H9 (cell line): ENCODE results near the gene KIAA0825. TPM values are rescaled to one million over a fixed set of nuclear protein-coding genes. Genes with fewer than 3 reads are reported as not detected.

Experiments used
- DNase-seq: peaks from one replicate; pipeline ENCODE4 v3.0.0-alpha.2; 2017
- H2AFZ ChIP-seq: one replicate; pipeline ENCODE4 v1.6.1; 2013; ENCODE audit warnings: mild to moderate bottlenecking, low read length, control low read depth, moderate library complexity
- H2AK5ac ChIP-seq: 2 replicates; pipeline ENCODE4 v1.6.1; 2013; ENCODE audit warnings: low read length, control low read depth, mixed read lengths; ENCODE audit not compliant: insufficient read length
- H2BK120ac ChIP-seq: one replicate; pipeline ENCODE4 v1.6.1; 2013; ENCODE audit warnings: low read depth, mild to moderate bottlenecking, low read length, control low read depth, inconsistent platforms; ENCODE audit not compliant: poor library complexity, severe bottlenecking
- H2BK12ac ChIP-seq: 2 replicates; pipeline ENCODE4 v1.6.1; 2013; ENCODE audit warnings: low read length, control low read depth, mixed read lengths, low read depth; ENCODE audit not compliant: insufficient read length
- H2BK15ac ChIP-seq: 2 replicates; pipeline ENCODE4 v1.6.1; 2013; ENCODE audit warnings: low read depth, low read length, control low read depth
- H2BK20ac ChIP-seq: one replicate; pipeline ENCODE4 v1.6.1; 2013; ENCODE audit warnings: low read depth, mild to moderate bottlenecking, low read length, control low read depth, inconsistent platforms; ENCODE audit not compliant: poor library complexity, severe bottlenecking
- H2BK5ac ChIP-seq: 2 replicates; pipeline ENCODE4 v1.6.1; 2013; ENCODE audit warnings: low read length, control low read depth, mixed read lengths; ENCODE audit not compliant: insufficient read length
- H3K14ac ChIP-seq: 2 replicates; pipeline ENCODE4 v1.6.1; 2013; ENCODE audit warnings: low read length, control low read depth; ENCODE audit not compliant: insufficient read depth
- H3K18ac ChIP-seq: 2 replicates; pipeline ENCODE4 v1.6.1; 2013; ENCODE audit warnings: low read depth, mild to moderate bottlenecking, mixed read lengths, low read length, control low read depth; ENCODE audit not compliant: insufficient read length
- H3K23ac ChIP-seq: 2 replicates; pipeline ENCODE4 v1.6.1; 2013; ENCODE audit warnings: low read length, control low read depth, mixed read lengths, low read depth; ENCODE audit not compliant: insufficient read length
- H3K23me2 ChIP-seq: 2 replicates; pipeline ENCODE4 v1.6.1; 2013; ENCODE audit warnings: low read depth, mild to moderate bottlenecking, mixed read lengths, low read length, control low read depth; ENCODE audit not compliant: insufficient read length, poor library complexity, severe bottlenecking
- H3K27ac ChIP-seq: 2 replicates; pipeline ENCODE4 v1.5.1; 2013; ENCODE audit warnings: low read length, control low read depth, mixed read lengths, low read depth; ENCODE audit not compliant: insufficient read length
- H3K27me3 ChIP-seq: 2 replicates; pipeline ENCODE4 v1.6.1; 2013; ENCODE audit warnings: low read length, control low read depth, inconsistent platforms; ENCODE audit not compliant: insufficient read depth
- H3K4ac ChIP-seq: 2 replicates; pipeline ENCODE4 v1.6.1; 2013; ENCODE audit warnings: low read depth, mild to moderate bottlenecking, control low read depth, inconsistent platforms, low read length, moderate library complexity
- H3K4me1 ChIP-seq: 2 replicates; pipeline ENCODE4 v1.6.1; 2013; ENCODE audit warnings: low read length, control low read depth, inconsistent platforms; ENCODE audit not compliant: insufficient read depth
- H3K4me2 ChIP-seq: 2 replicates; pipeline ENCODE4 v1.6.1; 2013; ENCODE audit warnings: low read length, control low read depth, mixed read lengths; ENCODE audit not compliant: insufficient read length, insufficient read depth
- H3K56ac ChIP-seq: 2 replicates; pipeline ENCODE4 v1.6.1; 2013; ENCODE audit warnings: low read depth, mild to moderate bottlenecking, mixed read lengths, low read length, control low read depth; ENCODE audit not compliant: insufficient read length
- H3K79me1 ChIP-seq: 2 replicates; pipeline ENCODE4 v1.6.1; 2013; ENCODE audit warnings: low read depth, mild to moderate bottlenecking, moderate library complexity, low read length, control low read depth, inconsistent platforms; ENCODE audit not compliant: insufficient read depth, poor library complexity, severe bottlenecking
- H3K79me2 ChIP-seq: 2 replicates; pipeline ENCODE4 v1.6.1; 2013; ENCODE audit warnings: low read length, control low read depth, inconsistent platforms; ENCODE audit not compliant: insufficient read depth
- H3K9ac ChIP-seq: 2 replicates; pipeline ENCODE4 v1.6.1; 2013; ENCODE audit warnings: low read length, control low read depth, mixed read lengths; ENCODE audit not compliant: insufficient read length; ENCODE audit errors: extremely low read depth
- H3K9me3 ChIP-seq: one replicate; pipeline ENCODE4 v1.6.1; 2013; ENCODE audit warnings: low read depth, low read length, inconsistent platforms; ENCODE audit not compliant: control insufficient read depth
- H3T11ph ChIP-seq: one replicate; pipeline ENCODE4 v1.6.1; 2013; ENCODE audit warnings: mild to moderate bottlenecking, low read length, control low read depth, inconsistent platforms
- H4K20me1 ChIP-seq: one replicate; pipeline ENCODE4 v1.6.1; 2013; ENCODE audit not compliant: control insufficient read depth, insufficient read length, insufficient read depth
- H4K5ac ChIP-seq: 2 replicates; pipeline ENCODE4 v1.6.1; 2013; ENCODE audit warnings: low read depth, mild to moderate bottlenecking, mixed read lengths, low read length, control low read depth; ENCODE audit not compliant: insufficient read length
- H4K8ac ChIP-seq: replicated peaks from 2 replicates; pipeline ENCODE4 v1.6.1; 2013; ENCODE audit warnings: low read length, control low read depth, mixed read lengths, low read depth; ENCODE audit not compliant: insufficient read length
- H4K91ac ChIP-seq: 2 replicates; pipeline ENCODE4 v1.6.1; 2013; ENCODE audit warnings: low read depth, mild to moderate bottlenecking, moderate library complexity, mixed read lengths, low read length, control low read depth; ENCODE audit not compliant: insufficient read length
- H3K27ac Mint-ChIP-seq, 3 experiments: 2 replicates in 2 of 3; 3 replicates in 1 of 3; pipeline ENCODE4 v1.8.0; 2020 to 2021; ENCODE audit warnings: mixed read lengths in 3 of 3, mild to moderate bottlenecking in 1 of 3, moderate library complexity in 1 of 3
- H3K27me3 Mint-ChIP-seq: 2 replicates; pipeline ENCODE4 v1.8.0; 2021; ENCODE audit warnings: low read depth, mild to moderate bottlenecking, moderate library complexity, mixed read lengths
- H3K36me3 Mint-ChIP-seq, 3 experiments: 2 replicates in 2 of 3; 3 replicates in 1 of 3; pipeline ENCODE4 v1.8.0; 2020 to 2021; ENCODE audit warnings: low read depth in 3 of 3, mixed read lengths in 3 of 3; ENCODE audit not compliant: insufficient read depth in 1 of 3
- H3K4me1 Mint-ChIP-seq, 2 experiments: 2 replicates each; pipeline ENCODE4 v1.8.0; 2020; ENCODE audit warnings: mixed read lengths in 2 of 2
- H3K4me3 Mint-ChIP-seq, 2 experiments: 2 replicates in 1 of 2; 3 replicates in 1 of 2; pipeline ENCODE4 v1.8.0; 2020 to 2021; ENCODE audit warnings: mild to moderate bottlenecking in 2 of 2, mixed read lengths in 2 of 2, moderate library complexity in 1 of 2
- H3K9me3 Mint-ChIP-seq, 2 experiments: 2 replicates in 1 of 2; 3 replicates in 1 of 2; pipeline ENCODE4 v1.8.0; 2020; ENCODE audit warnings: mild to moderate bottlenecking in 2 of 2, mixed read lengths in 2 of 2, moderate library complexity in 1 of 2
- WGBS: extraction: QIAGEN DNeasy Blood & Tissue Kit; methylation state at CpG from one replicate; pipeline ENCODE4 v1.1.7; 2013; ENCODE audit warnings: missing lambda C conversion rate, low lambda C conversion rate, mixed read lengths; ENCODE audit not compliant: insufficient read length; ENCODE audit errors: extremely low coverage; 5-methylcytosine and 5-hydroxymethylcytosine counted together
- total RNA-seq: library from RNA; stranded (reverse); gene quantifications from 2 replicates; pipeline ENCODE4 v1.2.1, GENCODE V29; 2021
- TF ChIP-seq, protein P1 (sequence below): fragments of 200-600 bp; sonication (generic); conservative IDR thresholded peaks from 3 replicates; pipeline ENCODE4 v1.8.0; 2021; ENCODE audit warnings: antibody characterized with exemption, mild to moderate bottlenecking

The KIAA0825 gene
- total RNA-seq, 1 experiment from 2014 or later, result 1.8 TPM

DNA sequence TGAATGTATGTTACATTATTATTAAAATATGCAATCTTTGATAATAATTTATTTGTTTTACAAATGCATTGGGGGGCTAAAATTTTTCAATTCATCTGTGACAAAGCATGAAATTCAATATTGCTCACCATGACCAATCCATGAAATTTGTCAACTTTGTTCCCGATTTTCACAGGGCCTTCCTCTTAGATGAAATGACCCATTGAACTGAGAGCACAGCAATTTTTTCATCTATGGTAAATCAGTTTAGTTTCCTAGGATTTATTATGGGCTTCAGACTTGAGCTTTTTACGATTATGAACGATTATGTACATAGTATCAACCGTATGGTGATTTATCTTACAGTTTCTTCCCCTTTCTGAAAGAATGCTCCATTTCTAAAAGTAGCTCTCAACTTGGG lies 157.3 kb downstream of the KIAA0825 start:
- no peak overlapping the region for H2BK120ac ChIP-seq
- H3K79me1 ChIP-seq, result no peaks in the 10 kb centered on the region
- no peaks in the 10 kb centered on the region for H4K20me1 ChIP-seq
- no peak overlapping the region for H2AK5ac ChIP-seq
- no peak overlapping the region for H2BK15ac ChIP-seq
- no peak overlapping the region for H3K27ac ChIP-seq
- no peak overlapping the region for H3K4me2 ChIP-seq
- H2BK20ac ChIP-seq, result no peak overlapping the region
- no peaks in the 10 kb centered on the region for H3K79me2 ChIP-seq
- H2BK5ac ChIP-seq, result no peak overlapping the region
- Mint-ChIP-seq H3K9me3 (no peaks in the 10 kb centered on the region), H3K4me3 (no peak overlapping the region), H3K4me1 (peaks cover 3 to 5% of the 10 kb centered on the region in 2 experiments; a peak in 3 of 4 replicates), H3K36me3 (no peaks in the 10 kb centered on the region), H3K27me3 (no peaks in the 10 kb centered on the region), H3K27ac (no peak overlapping the region)
- H3T11ph ChIP-seq, result no peak overlapping the region
- no peak overlapping the region for H2AFZ ChIP-seq
- no peaks in the 10 kb centered on the region for H3K9me3 ChIP-seq
- no peak overlapping the region for H3K9ac ChIP-seq
- no peak for DNase-seq
- H4K91ac ChIP-seq, result no peak overlapping the region
- H3K18ac ChIP-seq, result no peak overlapping the region
- no peak overlapping the region for H3K56ac ChIP-seq
- no peaks in the 10 kb centered on the region for H3K27me3 ChIP-seq
- no peak overlapping the region for H4K5ac ChIP-seq
- no peak overlapping the region for H3K14ac ChIP-seq
- no CpG with 5 or more reads among the region's 4 CpGs for WGBS
- H4K8ac ChIP-seq, result no peak overlapping the region
- TF ChIP-seq, protein P1, sequence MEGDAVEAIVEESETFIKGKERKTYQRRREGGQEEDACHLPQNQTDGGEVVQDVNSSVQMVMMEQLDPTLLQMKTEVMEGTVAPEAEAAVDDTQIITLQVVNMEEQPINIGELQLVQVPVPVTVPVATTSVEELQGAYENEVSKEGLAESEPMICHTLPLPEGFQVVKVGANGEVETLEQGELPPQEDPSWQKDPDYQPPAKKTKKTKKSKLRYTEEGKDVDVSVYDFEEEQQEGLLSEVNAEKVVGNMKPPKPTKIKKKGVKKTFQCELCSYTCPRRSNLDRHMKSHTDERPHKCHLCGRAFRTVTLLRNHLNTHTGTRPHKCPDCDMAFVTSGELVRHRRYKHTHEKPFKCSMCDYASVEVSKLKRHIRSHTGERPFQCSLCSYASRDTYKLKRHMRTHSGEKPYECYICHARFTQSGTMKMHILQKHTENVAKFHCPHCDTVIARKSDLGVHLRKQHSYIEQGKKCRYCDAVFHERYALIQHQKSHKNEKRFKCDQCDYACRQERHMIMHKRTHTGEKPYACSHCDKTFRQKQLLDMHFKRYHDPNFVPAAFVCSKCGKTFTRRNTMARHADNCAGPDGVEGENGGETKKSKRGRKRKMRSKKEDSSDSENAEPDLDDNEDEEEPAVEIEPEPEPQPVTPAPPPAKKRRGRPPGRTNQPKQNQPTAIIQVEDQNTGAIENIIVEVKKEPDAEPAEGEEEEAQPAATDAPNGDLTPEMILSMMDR, result no peak
- H3K23me2 ChIP-seq, result no peaks in the 10 kb centered on the region
- H2BK12ac ChIP-seq, result no peak overlapping the region
- H3K4me1 ChIP-seq, result no peaks in the 10 kb centered on the region; the same call in 1 of the 2 replicates
- H3K4ac ChIP-seq, result no peak overlapping the region
- no peak overlapping the region for H3K23ac ChIP-seq
